ENCODE results near the gene PFKP. TPM values are rescaled to one million over a fixed set of nuclear protein-coding genes. Genes with fewer than 3 reads are reported as not detected.
"Not testable (repeated sequence)": the region's sequence is repeated elsewhere in the genome, so short reads cannot be mapped to it uniquely, and the experiment has no call there.

PFKP gene
- total RNA-seq, 1 experiment from 2014 or later: 178 TPM

DNA sequence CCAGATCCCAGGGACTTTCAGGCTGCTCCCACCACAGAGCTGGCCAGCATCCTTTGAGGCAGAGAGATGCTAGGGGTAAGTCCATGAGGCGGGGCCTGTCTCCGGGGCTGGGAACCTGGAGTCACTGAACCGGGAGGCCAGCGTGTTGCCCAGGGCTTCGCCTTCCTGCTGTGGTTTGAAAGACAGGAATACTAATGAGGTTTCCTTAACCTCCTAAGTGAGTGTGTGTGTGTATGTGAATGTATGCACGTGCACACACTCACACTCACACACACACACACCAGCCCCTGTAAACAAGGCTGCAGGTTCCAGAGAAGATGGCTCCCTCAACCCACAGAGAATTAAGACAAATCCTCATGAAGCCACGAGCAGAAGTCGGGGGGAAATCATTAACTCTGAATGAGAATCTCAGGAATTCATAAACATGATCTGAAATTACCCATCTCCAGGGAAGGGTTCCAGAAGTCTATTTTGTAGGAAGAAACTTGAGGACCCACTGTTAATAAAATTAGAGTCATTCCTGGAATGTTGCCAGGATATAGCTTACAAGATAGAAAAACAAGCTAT, 20.3 kb upstream of the PFKP start:
- DNase-seq (ENCODE audit: low spot score): peak; percentile 51

DNA sequence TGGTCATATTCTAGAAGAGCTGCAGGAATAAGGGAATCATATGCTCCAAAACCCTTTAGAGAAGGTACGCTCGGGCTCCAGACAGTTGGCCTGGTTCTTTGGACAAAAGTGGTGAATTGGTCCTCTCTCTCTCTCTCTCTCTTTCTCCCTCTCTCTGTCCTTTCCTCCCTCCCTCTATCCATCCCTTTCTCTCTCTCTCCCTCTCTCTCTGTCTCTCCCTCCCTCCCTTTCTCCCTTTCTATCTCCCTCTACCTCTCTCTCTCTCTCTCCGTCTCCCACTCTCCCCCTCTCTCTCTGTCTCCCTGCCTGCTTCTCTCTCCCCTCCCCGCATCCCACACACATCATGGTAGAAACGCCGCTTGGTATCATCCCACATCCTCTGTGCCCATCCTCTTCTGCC, 19.8 kb upstream of the PFKP start:
- no peak for DNase-seq (ENCODE audit: low spot score)

DNA sequence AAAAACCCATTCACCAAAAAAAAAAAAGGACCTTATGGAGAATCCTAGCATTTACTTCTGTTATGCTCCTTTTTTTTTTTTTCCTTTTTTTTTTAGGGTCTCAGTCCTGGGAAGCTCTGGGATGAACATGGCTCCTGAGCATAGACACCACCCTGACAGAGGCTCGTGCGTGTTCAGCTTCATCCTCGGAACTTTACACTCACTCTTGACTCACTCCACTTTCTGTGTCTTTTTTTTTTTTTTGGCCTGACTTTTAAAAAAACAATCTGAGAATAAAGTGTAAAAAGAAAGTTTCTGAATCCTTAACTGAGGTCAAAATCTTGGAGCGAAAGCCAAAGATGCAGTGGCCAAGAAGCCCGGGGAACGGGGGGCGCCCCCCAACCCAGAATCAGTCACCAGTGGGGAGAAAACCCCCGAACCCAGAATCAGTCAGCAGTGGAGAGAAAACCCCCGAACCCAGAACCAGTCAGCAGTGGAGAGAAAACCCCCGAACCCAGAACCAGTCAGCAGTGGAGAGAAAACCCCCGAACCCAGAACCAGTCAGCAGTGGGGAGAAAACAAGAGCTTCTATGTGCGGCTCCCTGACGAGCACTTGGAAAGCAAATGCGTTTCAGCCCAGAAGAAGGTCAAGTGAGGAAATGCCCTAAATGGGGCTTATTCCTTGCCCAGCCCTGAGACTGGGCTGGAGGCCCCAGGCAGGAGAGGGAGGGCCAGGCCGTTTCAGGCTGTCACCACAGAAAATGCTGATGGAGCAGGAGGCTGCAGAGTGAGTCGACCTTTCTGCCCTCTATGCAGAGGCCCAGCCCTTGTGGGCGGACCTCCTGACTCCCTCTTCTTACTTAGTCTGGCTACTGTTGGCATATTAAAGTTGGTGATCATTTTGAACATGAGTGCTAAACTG, 19.0 kb upstream of the PFKP start:
- no peak for DNase-seq (ENCODE audit: low spot score)

DNA sequence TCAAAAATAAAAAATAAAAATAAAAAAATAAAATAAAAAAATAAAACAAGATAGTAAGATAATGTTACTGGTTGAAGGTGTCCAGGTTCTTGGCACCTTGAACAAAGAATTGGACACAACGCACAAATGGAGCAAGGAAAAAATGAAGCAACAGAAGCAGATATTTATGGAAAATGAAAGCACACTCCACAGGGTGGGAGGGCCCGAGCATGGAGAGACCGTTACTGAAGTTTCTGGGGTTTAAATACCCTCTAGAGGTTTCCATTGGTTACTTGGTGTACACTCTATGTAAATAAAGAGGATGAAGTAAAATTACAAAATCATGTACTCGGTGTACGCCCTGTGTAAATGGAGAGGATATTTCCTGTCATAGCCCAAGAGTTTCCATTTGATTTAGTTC, 15.7 kb upstream of the PFKP start:
- no peak for DNase-seq (ENCODE audit: low spot score)

DNA sequence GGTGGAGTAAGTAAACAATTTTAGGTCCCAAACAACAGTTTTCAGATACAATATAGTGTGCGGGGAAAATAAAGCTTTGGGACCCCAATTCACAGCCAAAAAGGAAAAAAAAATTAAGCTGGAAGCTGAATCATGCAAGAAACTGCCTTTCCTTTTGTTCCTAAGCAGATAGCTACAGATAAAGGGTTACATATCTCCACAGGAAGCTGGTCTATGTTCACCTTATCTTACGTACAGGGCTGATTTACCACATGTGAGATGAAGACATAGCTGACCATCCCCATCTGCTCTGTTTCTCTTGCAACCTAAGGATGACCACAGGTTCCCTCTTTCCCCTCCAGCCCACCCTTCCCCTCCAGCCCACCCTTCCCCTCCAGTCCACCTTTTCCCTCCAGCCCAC, 14.2 kb upstream of the PFKP start:
- no peak for DNase-seq (ENCODE audit: low spot score)

DNA sequence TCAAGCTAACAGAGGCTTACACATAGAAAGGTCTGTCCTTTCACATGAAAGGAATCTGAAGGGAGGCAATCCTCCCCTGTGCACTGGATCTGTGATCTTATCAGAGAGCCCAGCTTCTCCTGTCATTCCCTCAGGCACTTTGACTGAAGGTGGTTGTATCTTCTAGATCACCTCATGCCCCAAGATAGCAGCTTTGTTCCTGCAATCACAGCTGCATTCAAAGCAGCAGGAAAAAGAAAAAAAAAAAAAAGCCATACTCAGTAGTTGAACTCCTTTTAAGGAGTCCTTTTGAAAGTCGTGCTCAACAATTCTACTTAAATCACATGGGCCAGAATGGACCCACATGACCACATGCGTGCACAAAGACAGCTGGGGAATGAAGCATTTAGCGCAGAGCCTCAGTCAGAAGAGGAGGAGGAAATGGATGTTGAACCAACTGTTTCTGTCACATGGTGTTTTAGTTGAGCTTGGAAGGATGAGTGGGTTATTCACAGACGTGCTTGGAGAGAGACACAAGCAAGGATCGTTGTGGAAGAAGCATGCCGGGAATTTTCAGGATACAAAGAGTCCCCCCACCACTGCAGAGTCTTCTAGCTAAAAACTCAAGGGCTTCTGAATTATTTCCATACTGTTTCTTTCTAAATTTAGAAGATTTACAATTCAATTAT, 13.0 kb upstream of the PFKP start:
- no peak for DNase-seq (ENCODE audit: low spot score)

DNA sequence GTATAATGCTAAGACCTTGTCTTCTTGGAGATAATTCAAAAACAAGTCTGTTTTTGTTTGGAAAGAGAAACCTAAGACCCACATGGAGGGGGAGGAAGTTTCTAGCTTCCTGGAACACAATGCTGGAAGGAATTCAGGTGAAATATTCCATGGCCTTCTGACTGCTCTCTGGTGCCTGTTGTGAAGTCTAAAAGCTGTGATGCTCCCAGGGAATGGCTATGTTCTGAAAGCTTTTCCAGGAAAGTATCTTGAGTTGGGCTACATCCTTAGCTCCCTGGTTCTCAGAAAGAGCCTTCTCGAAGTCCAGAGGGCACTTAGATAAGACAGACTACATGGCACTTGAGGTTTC, 12.5 kb upstream of the PFKP start:
- no peak for DNase-seq (ENCODE audit: low spot score)

DNA sequence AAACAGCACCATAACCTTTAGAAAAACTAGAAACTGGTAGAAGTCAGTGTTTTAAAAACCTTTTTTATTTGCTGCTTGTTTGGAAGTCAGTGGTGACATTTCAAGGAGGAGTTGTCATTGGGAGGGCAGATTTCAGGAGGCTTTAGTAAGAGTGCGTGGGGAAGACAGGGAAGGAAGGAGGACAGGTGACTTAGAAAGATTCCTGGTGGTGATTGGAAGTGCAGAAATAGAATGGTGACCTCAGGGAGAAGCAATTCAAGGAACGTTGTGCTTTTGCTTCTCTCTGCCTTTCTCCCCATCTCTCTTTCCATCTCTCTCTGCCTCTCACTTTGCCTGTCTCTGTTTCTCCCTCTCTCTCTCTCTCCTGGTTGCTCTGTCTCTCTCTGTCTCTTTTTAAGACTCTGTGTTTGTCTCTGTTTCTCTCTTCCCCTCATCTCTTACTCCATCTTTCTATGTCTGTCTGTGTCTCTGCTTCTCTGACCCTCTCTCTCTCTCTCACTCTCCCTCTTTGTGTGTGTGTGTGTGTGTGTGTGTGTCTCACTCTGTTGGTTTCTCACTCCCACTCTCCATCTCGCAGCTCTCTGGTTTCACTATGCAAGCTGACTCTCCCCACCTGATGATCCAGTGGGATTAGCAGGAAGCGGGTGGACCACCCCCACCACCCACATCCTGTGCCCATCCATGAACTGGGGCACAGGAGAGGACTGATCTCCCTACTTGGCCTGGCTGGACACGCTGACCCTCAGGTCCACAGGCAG, 10.9 kb upstream of the PFKP start:
- no peak for DNase-seq (ENCODE audit: low spot score)

DNA sequence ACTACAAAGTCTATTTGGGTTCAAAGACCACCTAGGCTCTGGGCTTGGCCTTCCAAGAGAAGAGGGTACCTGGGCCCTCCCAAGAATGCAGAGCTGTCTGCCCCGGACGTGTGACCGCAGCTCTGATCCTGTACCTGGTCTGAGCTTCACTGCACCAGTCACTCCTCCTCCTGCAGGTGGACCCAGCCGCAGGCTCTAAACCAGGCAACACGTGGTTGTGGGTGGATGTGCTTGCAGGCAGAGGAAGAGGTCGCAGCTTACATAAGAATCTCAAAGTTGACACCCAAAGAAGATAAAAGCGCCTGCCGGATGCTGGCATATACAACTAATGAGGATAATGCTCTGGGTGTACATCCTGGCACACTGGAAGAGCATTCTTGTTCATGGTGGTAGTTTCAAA, 9.4 kb upstream of the PFKP start:
- no peak for DNase-seq (ENCODE audit: low spot score)

DNA sequence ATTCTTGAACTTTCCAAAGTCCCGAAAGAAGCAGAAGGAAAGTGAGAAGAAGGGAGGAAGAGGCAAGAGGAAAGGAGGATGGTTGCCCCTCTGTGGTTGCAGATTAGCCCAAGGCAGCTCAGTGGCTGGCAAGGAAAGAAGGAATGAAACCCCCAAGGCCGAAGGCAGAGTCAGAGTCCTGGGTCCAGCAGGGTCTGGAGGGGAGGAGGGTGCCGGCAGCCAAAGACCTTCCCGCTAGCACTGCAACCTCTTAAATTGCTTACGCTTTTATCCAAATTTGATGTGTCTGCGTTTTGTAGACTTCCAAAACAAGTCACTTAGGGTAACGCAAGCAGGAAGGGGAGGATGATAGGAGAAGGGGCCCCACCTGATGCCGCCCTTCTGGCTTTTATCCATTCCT, 7.4 kb upstream of the PFKP start:
- no peak for DNase-seq (ENCODE audit: low spot score)

DNA sequence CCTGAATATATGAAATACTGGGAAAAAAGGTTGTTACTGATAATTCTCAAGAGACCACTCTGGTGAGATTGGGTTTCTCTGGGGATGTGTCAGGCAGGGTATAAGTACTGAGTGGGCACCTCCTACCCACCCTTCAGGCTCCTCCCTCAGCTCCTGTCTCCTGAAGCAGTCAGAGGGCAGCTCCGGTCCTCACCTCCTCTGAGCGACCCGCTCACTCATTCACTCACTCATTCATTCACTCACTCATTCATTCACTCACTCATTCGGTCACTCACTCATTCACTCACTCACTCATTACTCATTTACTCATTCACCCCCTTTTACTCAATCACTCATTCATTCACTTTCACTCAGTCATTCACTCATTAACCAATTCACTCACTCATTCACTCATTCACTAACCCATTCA, 6.9 kb upstream of the PFKP start:
- DNase-seq (ENCODE audit: low spot score): no peak

DNA sequence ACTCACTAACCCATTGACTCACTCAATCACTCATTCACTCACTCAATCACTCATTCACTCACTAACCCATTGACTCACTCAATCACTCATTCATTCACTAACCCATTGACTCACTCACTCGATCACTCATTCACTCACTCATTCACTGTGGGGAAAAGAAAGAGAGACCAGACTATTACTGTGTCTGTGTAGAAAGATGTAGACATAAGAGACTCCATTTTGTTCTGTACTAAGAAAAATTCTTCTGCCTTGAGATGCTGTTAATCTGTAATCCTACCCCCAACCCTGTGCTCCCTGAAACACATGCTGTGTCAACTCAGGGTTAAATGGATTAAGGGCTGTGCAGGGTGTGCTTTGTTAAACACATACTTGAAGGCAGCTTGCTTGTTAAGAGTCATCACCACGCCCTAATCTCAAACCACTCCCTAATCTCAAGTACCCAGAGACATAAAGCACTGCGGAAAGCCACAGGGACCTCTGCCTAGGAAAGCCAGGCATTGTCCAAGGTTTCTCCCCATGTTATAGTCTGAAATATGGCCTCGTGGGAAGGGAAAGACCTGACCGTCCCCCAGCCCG, 5.9 kb upstream of the PFKP start:
- DNase-seq (ENCODE audit: low spot score): not testable (repeated sequence)

DNA sequence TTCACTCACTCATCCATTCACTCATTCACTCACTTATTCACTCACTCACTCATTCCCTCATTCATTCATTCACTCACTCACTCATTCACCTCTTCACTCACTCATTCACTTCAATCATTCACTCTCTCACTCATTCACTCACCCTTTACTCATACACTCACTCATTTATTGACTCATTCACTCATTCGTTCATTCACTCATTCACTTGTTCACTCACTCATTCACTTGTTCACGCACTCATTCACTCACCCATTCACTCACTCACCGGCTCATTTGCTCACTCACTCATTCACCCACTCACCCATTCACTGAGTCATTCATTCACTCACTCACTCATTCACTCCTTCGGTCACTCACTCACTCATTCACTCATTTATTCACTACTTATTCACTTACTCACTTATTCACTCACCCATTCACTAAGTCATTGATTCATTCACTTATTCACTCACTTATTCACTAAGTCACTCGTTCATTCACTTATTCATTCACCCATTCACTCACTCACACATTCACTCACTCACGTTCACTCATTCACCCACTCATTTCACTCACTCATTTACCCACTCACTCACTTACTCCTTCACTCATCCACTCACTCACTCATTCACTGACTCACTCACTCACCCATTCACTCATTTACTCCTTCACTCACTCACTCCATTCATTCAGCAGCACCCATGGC, 4.7 kb upstream of the PFKP start:
- no peak for DNase-seq (ENCODE audit: low spot score)

DNA sequence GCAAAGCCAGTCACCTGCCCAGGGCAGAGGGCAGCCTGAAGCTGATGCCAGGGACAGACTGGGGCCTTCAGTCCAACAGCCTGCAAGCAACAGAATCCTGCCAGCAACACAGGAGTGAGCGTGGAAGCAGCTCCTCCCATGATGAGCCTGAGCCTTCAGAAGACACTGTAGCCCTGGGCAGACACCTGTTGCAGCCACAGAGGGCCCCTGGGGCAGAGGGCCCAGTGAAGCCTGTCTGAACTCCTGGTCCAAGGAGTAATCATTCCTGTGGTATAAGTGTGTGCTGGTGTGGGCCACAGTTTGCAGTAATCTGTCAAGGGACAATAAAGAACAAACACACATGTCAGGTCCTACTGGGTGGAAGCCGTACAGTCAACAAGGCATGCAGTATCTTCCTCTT, 2.9 kb upstream of the PFKP start:
- no peak for DNase-seq (ENCODE audit: low spot score)

DNA sequence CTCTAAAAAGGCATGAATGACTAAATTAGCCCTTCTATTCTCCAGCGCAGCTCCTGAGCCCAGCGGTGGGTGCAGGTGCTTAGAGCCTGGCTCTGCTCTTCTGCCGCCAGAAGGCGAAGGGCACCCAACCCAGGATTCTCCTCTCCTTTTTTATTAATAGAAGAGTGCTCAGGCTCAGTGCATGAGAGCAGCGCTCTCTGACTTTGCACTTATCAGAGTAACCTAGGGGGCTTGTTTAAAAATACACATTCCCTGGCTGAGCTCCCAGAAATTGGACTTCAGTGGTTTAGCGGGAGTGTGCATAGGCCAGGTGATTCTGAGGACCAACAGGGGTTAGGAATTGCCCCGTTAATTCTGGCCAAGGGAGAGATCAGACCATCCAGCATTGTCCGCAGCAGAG, 1.7 kb upstream of the PFKP start:
- DNase-seq (ENCODE audit: low spot score): no peak

DNA sequence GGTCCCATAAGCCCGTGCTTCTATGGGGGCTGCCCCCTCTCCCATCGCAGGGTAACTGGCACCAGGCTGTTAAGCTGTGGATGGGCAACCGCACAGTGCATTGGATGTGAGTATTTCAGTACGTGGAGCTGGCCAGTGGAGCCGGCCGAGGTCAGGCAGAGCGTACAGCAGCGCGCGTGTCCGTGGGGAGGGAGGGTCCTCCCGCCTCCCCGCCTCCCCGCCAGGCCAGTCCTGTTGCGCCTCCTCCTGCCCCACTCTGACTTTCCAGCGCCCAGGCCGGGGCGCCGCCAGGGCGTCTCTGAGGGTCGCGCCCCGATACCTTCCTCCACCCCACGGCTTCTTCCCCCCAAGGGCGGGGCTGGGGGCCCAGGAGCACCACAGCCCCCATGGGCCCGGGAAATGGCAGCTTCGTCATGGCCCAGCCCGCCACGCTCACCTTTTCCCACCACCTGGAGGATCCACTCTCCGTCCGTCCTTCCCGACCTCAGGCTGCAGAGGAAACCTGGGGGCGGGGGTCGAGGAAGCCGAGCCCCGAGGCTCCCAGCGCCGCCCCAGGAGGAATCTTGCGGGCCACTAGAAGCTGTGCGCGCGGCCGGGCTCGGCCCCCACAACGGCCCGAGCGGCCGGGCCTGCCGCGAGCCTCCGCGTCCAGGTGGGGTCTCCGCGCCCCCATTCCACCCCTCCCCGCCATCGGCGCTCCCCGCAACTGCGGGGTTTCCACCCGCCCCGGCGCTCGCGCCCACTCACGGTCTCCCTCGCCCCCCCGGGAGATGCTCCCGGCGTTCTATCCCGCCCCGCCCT, 831 bp upstream of the PFKP start:
- no peak for DNase-seq (ENCODE audit: low spot score)

DNA sequence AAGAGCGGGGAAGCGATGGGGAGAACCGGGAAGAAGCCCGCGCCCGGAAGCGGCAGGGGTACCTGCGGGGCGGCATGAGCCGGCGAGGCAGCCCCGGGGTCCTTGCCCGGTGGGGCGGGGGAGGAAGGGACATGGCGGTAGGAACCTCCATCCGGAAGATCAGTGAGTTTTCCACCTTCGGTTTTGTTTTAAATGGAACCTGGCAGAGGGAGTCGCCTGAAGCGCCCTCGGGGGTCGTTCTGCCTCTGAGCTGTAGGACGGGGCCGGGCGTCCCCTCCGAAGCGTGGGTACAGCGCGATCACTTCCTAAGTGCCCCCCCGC, 471 bp downstream of the PFKP start:
- no peak for DNase-seq (ENCODE audit: low spot score)

DNA sequence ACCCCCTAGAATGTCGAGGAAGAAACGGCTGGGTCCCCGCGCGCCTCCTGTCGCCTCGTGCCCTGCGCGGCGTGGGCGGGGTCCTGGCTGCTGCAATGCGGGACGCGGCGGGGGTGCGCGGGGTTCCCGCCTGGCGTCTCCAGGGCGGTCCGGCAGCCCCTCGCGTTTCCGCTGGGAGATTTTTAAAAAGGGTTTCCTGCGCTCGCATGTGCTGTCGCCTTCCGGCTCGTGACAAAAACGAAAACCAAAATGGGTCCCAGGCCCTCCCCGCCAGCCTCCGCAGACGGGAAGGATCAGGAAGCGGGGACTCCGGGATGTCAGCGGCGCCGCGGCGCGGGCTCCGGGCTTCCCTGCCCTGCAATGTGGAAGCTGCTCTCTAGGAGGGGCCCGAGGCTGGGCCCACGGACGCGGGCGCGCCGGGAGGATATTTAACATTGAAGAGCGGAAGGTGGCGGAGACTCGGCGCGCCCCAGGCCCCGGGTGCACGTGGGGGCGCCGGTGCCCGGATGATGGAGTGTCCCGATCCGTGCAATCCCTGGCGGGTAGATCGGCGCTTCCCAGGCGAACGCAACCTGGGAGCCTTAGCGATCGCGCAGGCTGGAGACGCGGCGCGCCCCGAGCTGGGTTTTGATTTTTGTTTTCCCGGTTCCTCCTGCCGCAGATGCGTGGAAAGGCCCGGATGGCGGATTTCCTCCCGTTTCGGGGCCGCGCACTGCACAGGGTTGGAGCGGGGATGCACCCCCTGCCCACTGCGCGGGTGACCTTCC, 1.0 kb downstream of the PFKP start:
- peak; percentile 58 for DNase-seq (ENCODE audit: low spot score)

DNA sequence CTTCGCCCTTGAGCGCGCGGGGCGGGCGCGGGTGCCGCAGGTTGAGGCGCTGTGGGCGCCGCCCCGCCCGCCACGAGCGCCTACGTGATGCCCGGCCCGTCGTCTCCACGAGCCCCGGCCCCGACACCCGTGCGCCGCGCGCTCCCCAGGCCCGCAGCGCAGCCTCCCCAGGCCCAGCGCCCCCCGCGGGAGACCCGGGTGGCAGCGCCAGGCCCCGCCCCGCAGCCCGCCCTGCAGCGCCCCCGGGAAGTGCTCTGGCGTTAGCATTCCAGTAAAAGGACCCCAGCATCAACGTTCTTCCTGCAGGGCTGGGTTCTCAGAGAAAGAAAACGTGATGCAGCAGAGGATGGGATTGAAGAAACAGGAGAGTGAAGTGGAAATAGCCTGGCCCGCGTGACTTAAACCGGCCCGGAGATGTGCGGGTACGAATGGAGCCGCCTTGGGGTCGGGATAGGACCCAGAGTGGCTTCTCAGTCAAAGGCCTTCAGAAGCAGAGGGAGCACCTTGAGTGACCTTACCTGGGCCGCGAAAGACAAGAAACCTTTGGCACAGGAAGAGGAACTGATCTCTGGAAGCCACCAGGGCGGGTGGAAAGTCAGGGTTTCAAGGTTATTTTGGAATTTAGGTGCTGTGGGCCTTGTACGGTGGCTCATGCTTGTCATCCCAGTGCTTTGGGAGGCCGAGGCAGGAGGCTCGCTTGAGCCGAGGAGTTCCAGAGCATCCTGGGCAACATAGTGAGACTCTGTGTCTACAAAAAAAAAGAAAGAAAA, 1.8 kb downstream of the PFKP start:
- DNase-seq (ENCODE audit: low spot score): no peak
